B cell (primary cell): ENCODE data around the gene SHANK2. TPM values are rescaled to one million over a fixed set of nuclear protein-coding genes. Genes with fewer than 3 reads are reported as not detected.

Experiments used
- ATAC-seq: fragments of 200-7000 bp; cut with Tn5 transposase; one replicate; pipeline ENCODE4 v1.10.0; 2021; ENCODE audit warnings: low read depth, mild to moderate bottlenecking, moderate number of reproducible peaks, moderate library complexity
- CTCF ChIA-PET: fragments of 350-600 bp; sonication (Branson Sonifier 250); formaldehyde crosslinking; loops from one replicate; lab custom pipeline; 2021; ENCODE audit warnings: antibody characterized with exemption, inconsistent platforms; lab: Charles Lee
- POLR2A ChIA-PET: fragments of 350-600 bp; sonication (Branson Sonifier 250); formaldehyde crosslinking; loops from one replicate; lab custom pipeline; 2021; ENCODE audit warnings: antibody characterized with exemption; lab: Charles Lee
- DNase-seq: peaks from one replicate; pipeline ENCODE4 v3.0.0; 2013
- H2AFZ ChIP-seq: 2 replicates; pipeline ENCODE4 v1.6.1; 2012; ENCODE audit warnings: mild to moderate bottlenecking, low read depth, low read length; ENCODE audit not compliant: insufficient read depth, poor library complexity, severe bottlenecking
- H3K27ac ChIP-seq, 2 donors: 1 replicate in 1 of 2; 2 replicates in 1 of 2; pipeline ENCODE4 v1.5.1; 2012 to 2013; ENCODE audit warnings: low read length in 2 of 2, mild to moderate bottlenecking in 2 of 2, moderate library complexity in 1 of 2
- H3K27me3 ChIP-seq, 4 experiments: fragments of 200-600 bp in 1 of 4; sonication (generic) in 1 of 4; replicated peaks in 1 of 4; 1 replicate in 2 of 4; 2 replicates in 2 of 4; pipeline versions ENCODE4 v1.6.1 to v1.7.0; 2013 to 2016; ENCODE audit warnings: low read length in 3 of 4, mild to moderate bottlenecking in 2 of 4, mixed read lengths in 1 of 4, moderate library complexity in 1 of 4; ENCODE audit not compliant: insufficient read depth in 4 of 4, control insufficient read depth in 3 of 4; ENCODE audit errors: control extremely low read depth in 1 of 4
- H3K36me3 ChIP-seq, 2 experiments: replicated peaks in 1 of 2; 1 replicate in 1 of 2; 2 replicates in 1 of 2; pipeline versions ENCODE4 v1.6.1 to v1.7.1; 2013; ENCODE audit warnings: low read length in 1 of 2; ENCODE audit not compliant: insufficient read depth in 2 of 2, control insufficient read depth in 1 of 2; ENCODE audit errors: control extremely low read depth in 1 of 2, extremely low read depth in 1 of 2
- H3K4me1 ChIP-seq, 2 donors: fragments of 200-600 bp in 1 of 2; sonication (generic) in 1 of 2; 1 replicate in 1 of 2; 2 replicates in 1 of 2; pipeline versions ENCODE4 v1.5.1 to v1.6.1; 2013 to 2017; ENCODE audit warnings: low read length in 2 of 2; ENCODE audit not compliant: control insufficient read depth in 2 of 2, insufficient read depth in 2 of 2
- H3K4me2 ChIP-seq: replicated peaks from 2 replicates; pipeline ENCODE3; 2012; ENCODE audit warnings: mild to moderate bottlenecking, low read depth, low read length; ENCODE audit not compliant: poor library complexity, severe bottlenecking
- H3K4me3 ChIP-seq, 5 experiments: fragments of 200-600 bp in 1 of 5; sonication (generic) in 1 of 5; 1 replicate in 3 of 5; 2 replicates in 2 of 5; pipeline versions ENCODE4 v1.5.1 to v1.7.0; 2011 to 2016; ENCODE audit warnings: low read length in 4 of 5, mild to moderate bottlenecking in 4 of 5, low read depth in 2 of 5, control low read depth in 1 of 5, moderate library complexity in 1 of 5; ENCODE audit not compliant: insufficient read depth in 1 of 5; ENCODE audit errors: control extremely low read depth in 1 of 5, extremely low read depth in 1 of 5
- H3K79me2 ChIP-seq: fragments of 200-600 bp; sonication (generic); one replicate; pipeline ENCODE4 v1.6.0; 2016; ENCODE audit warnings: low read length; ENCODE audit not compliant: control insufficient read depth, insufficient read depth
- H3K9ac ChIP-seq: fragments of 200-600 bp; sonication (generic); 2 replicates; pipeline ENCODE4 v1.6.1; 2017; ENCODE audit warnings: mild to moderate bottlenecking, low read length, moderate library complexity
- H3K9me3 ChIP-seq, 3 donors: one replicate each; pipeline versions ENCODE4 v1.6.1 to v1.7.1; 2013; ENCODE audit warnings: low read length in 2 of 3; ENCODE audit not compliant: control insufficient read depth in 2 of 3, insufficient read depth in 1 of 3; ENCODE audit errors: control extremely low read depth in 1 of 3
- H4K20me1 ChIP-seq: 2 replicates; pipeline ENCODE4 v1.6.0; 2012; ENCODE audit warnings: mild to moderate bottlenecking, low read length; ENCODE audit not compliant: insufficient read depth, control insufficient read depth, poor library complexity, severe bottlenecking
- H3K27ac Mint-ChIP-seq: one replicate; pipeline ENCODE4 v1.8.0; 2021; ENCODE audit warnings: mixed read lengths
- H3K27me3 Mint-ChIP-seq: one replicate; pipeline ENCODE4 v1.8.0; 2021; ENCODE audit warnings: mixed read lengths
- H3K4me1 Mint-ChIP-seq: one replicate; pipeline ENCODE4 v1.8.0; 2021; ENCODE audit warnings: mixed read lengths
- H3K4me3 Mint-ChIP-seq: one replicate; pipeline ENCODE4 v1.8.0; 2021; ENCODE audit warnings: mixed read lengths
- H3K9me3 Mint-ChIP-seq: one replicate; pipeline ENCODE4 v1.8.0; 2022; ENCODE audit warnings: mixed read lengths; ENCODE audit not compliant: insufficient read depth
- EZH2 ChIP-seq: IDR thresholded peaks from 2 replicates; pipeline ENCODE4 v1.6.1; 2012; ENCODE audit warnings: borderline replicate concordance, low read depth, mild to moderate bottlenecking, moderate library complexity, low read length; ENCODE audit not compliant: insufficient read depth, poor library complexity, severe bottlenecking
- WGBS: methylation state at CpG from one replicate; pipeline ENCODE4 v1.1.5; 2013; ENCODE audit warnings: missing lambda C conversion rate; ENCODE audit not compliant: insufficient coverage; 5-methylcytosine and 5-hydroxymethylcytosine counted together
- intact Hi-C: fragments of 100-400 bp; cut with micrococcal nuclease; formaldehyde crosslinking; loops from one replicate; pipeline ENCODE4 v1.10.0; 2022
- polyA plus RNA-seq: library from polyadenylated mRNA; depleted of rRNA; stranded (reverse); fragments of >200 nt; gene quantifications from 2 replicates; pipeline ENCODE4 v1.2.3, GENCODE V29; 2012
- total RNA-seq, 2 donors: library from RNA; stranded (reverse); fragments of 120-200 nt in 1 of 2; gene quantifications; 1 replicate in 1 of 2; 2 replicates in 1 of 2; pipeline versions ENCODE4 v1.2.3 to v1.2.4, GENCODE V29; 2013 to 2022
- TF ChIP-seq, protein P1 (sequence below): fragments of 200-600 bp; IDR thresholded peaks from one replicate; pipeline ENCODE4 v1.8.0; 2022; ENCODE audit warnings: antibody characterized with exemption, mild to moderate bottlenecking

The SHANK2 gene
- total and polyA plus RNA-seq, 2 donors (not counting 1 experiment from before 2014, with no cell fraction given), result 0.07 to 0.28 TPM

- TF ChIP-seq EZH2, result no peak
- TF ChIP-seq, protein P1, sequence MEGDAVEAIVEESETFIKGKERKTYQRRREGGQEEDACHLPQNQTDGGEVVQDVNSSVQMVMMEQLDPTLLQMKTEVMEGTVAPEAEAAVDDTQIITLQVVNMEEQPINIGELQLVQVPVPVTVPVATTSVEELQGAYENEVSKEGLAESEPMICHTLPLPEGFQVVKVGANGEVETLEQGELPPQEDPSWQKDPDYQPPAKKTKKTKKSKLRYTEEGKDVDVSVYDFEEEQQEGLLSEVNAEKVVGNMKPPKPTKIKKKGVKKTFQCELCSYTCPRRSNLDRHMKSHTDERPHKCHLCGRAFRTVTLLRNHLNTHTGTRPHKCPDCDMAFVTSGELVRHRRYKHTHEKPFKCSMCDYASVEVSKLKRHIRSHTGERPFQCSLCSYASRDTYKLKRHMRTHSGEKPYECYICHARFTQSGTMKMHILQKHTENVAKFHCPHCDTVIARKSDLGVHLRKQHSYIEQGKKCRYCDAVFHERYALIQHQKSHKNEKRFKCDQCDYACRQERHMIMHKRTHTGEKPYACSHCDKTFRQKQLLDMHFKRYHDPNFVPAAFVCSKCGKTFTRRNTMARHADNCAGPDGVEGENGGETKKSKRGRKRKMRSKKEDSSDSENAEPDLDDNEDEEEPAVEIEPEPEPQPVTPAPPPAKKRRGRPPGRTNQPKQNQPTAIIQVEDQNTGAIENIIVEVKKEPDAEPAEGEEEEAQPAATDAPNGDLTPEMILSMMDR, result no peak
- H3K4me1 ChIP-seq, result peaks cover 6 to 9% of the 10 kb centered on the region in 2 donors
- H3K9me3 Mint-ChIP-seq, result no peaks in the 10 kb centered on the region
- intact Hi-C loops, result no loop called here
- no peak overlapping the region for H2AFZ ChIP-seq
- H3K4me3 Mint-ChIP-seq, result no peak overlapping the region
- H3K27me3 Mint-ChIP-seq, result peaks cover 17% of the 10 kb centered on the region
- 86% methylated on average over 2 of the region's 4 CpGs for WGBS
- H3K27me3 ChIP-seq, result no peaks in the 10 kb centered on the region
- peaks cover 22% of the 10 kb centered on the region for H3K4me1 Mint-ChIP-seq
- H3K4me2 ChIP-seq, result no peak overlapping the region
- H3K27ac ChIP-seq, result no peak overlapping the region
- no peak overlapping the region for H3K4me3 ChIP-seq
- no peak for ATAC-seq
- POLR2A ChIA-PET, result no interaction called here
- CTCF ChIA-PET, result no interaction called here
- no peaks in the 10 kb centered on the region for H3K79me2 ChIP-seq
- no peak overlapping the region for H3K9ac ChIP-seq
- no peaks in the 10 kb centered on the region for H4K20me1 ChIP-seq
- peaks cover 0 to under 1% (median 0%) of the 10 kb centered on the region in 3 donors for H3K9me3 ChIP-seq
- no peak overlapping the region for H3K27ac Mint-ChIP-seq
- DNase-seq, result no peak
- H3K36me3 ChIP-seq, result no peaks in the 10 kb centered on the region
These were observed 49.4 kb downstream of the SHANK2 start for GRCh38 chr11:71202966-71203365.

DNA sequence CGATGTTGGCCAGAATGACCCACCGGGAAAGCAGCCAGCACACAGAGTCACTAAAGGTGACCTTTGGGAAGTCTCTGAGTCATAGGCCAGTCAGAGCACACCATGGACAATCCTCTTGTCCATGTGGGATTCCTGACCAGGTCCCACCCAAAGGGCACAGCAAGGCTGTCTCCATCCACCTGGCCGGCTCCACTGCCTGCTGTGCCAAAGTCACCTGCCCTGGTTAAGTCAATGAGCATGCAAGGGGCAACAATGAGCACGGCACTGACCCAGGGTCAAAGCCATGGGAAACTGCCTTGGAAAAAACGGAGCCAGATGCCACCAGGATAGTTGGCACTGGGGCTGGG, 49.8 kb downstream of the SHANK2 start:
- H3K27ac Mint-ChIP-seq, result no peak overlapping the region
- WGBS, result 84% methylated on average over 5 of the region's 5 CpGs
- TF ChIP-seq, protein P1, result no peak
- TF ChIP-seq EZH2, result no peak
- no peak overlapping the region for H3K4me3 Mint-ChIP-seq
- Histone ChIP-seq H3K4me1 (peaks cover 6 to 9% of the 10 kb centered on the region in 2 donors), H3K9ac (no peak overlapping the region), H3K27me3 (no peaks in the 10 kb centered on the region), H3K9me3 (no peaks in the 10 kb centered on the region), H2AFZ (no peak overlapping the region), H3K4me3 (no peak overlapping the region), H4K20me1 (no peaks in the 10 kb centered on the region), H3K4me2 (no peak overlapping the region), H3K27ac (no peak overlapping the region), H3K79me2 (no peaks in the 10 kb centered on the region), H3K36me3 (no peaks in the 10 kb centered on the region)
- no peaks in the 10 kb centered on the region for H3K9me3 Mint-ChIP-seq
- intact Hi-C loops, result no loop called here
- ChIA-PET POLR2A (no interaction called here), CTCF (no interaction called here)
- peaks cover 17% of the 10 kb centered on the region for H3K27me3 Mint-ChIP-seq
- no peak for DNase-seq
- peaks cover 22% of the 10 kb centered on the region for H3K4me1 Mint-ChIP-seq
- no peak for ATAC-seq

Other genes starting within 250 kb of the SHANK2 start
- 15.3 and 16.2 TPM in 2 replicates for gene DHCR7, start 195.8 kb upstream of the SHANK2 start, total RNA-seq
- gene DHCR7, start 195.8 kb upstream of the SHANK2 start, polyA plus RNA-seq, result 6.9 and 12.1 TPM in 2 replicates
- gene NADSYN1, start 200.6 kb upstream of the SHANK2 start, total RNA-seq, result 222 and 223 TPM in 2 replicates
- gene NADSYN1, start 200.6 kb upstream of the SHANK2 start, polyA plus RNA-seq, result 146 and 153 TPM in 2 replicates